ENCODE measurements around the gene DZIP3. TPM values are rescaled to one million over a fixed set of nuclear protein-coding genes. Genes with fewer than 3 reads are reported as not detected.

Gene DZIP3
- total and polyA plus RNA-seq, 2 experiments from 2014 or later = 5.4 to 6.5 TPM

DNA sequence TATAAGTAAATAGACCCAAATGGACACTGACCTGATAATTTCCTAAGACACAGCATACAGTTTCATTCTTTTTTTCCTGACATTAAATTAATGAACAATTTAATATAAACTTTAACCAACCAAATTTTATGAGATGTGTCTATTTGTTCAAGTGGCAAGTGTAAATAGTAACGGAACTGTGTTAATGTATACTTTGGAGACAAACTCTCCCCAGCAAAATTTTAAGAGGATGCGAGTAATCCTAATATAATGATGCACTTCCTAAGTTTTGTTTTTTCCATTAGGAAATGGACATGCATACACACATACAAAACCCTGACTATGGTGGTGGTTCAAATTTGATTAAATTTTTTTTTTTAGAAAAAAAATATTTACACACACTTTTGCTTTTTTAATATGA lies 40.6 kb upstream of the DZIP3 start:
- Histone ChIP-seq H3K79me2 (ENCODE audit: insufficient read depth) (no peaks in the 10 kb centered on the region), H3K9ac (no peak overlapping the region), H3K27me3 (replicated peaks; ENCODE audit: insufficient read depth) (no peaks in the 10 kb centered on the region), H4K20me1 (ENCODE audit: insufficient read depth) (no peaks in the 10 kb centered on the region), H3K4me1 (ENCODE audit: insufficient read depth) (peaks cover 8% of the 10 kb centered on the region), H3K9me2 (ENCODE audit: insufficient read depth) (no peaks in the 10 kb centered on the region), H3F3A (ENCODE audit: insufficient read depth) (no peaks in the 10 kb centered on the region), H3K36me3 (ENCODE audit: low read depth) (no peaks in the 10 kb centered on the region), H3K4me3 (no peak overlapping the region), H3K4me2 (ENCODE audit: unreplicated experiment) (no peak overlapping the region), H2AFZ (no peak overlapping the region), H3K27ac (no peak overlapping the region), H3K9me3 (ENCODE audit: low read depth) (no peaks in the 10 kb centered on the region)
- WGBS, 2 experiments (ENCODE audit: low coverage in 1 of 2, low lambda C conversion rate in 2 of 2, missing lambda C conversion rate in 2 of 2) = 95 to 96% methylated on average over 2 of the region's 2 CpGs
- in situ Hi-C loops (cut with MboI) = no loop called here
- DNase-seq = no peak
- TF ChIP-seq EZH2phosphoT487 (IDR thresholded peaks at IDR 0.05; ENCODE audit: insufficient read depth, low read depth) = no peak
- TF ChIP-seq EZH2 (IDR thresholded peaks at IDR 0.05; ENCODE audit: insufficient read depth, poor library complexity, severe bottlenecking) = no peak

DNA sequence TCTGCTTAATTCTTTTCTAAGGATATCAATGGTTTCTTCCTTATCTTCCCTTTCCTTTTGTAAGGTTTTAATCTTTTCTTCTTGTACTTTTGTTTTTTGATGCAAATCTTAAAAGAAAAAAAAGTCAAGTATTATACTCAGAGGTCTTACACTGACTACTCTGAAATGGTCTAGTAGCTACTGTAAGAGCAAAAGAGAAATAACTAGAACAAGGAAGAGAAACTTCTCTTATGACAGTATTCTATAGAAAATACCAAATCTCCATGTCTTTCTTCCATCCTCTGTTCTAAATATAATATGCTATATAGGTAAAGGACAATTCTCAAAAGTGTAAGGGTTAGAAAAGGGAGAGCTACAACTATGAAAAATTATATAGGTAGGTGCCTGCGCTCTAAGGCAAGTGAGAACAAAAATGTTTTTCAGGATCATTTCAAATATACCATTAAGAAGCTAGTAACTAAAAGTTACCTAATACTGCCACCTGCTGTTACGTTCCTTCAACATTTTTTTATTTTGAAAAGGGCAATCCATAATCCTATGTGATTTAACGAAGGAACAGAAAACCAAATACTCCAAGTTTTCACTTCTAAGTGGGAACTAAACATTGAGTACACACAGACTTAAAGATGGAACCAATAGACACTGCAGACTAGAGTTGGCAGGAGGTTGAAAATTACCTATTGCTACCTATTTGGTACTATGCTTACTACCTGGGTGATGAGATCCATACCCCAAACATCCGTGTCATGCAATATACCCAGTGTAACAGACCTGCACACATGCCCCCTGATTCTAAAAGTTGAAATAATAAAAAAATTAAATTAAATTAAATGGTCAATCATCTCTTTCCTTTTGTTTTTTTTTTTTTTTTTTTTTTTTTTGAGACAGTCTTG lies 37.0 kb upstream of the DZIP3 start:
- Histone ChIP-seq H3K9me2 (ENCODE audit: insufficient read depth) (no peaks in the 10 kb centered on the region), H3K9ac (no peak overlapping the region), H3K27ac (no peak overlapping the region), H3K79me2 (ENCODE audit: insufficient read depth) (no peaks in the 10 kb centered on the region), H3F3A (ENCODE audit: insufficient read depth) (no peaks in the 10 kb centered on the region), H3K4me1 (ENCODE audit: insufficient read depth) (peaks cover 8% of the 10 kb centered on the region), H2AFZ (peak overlapping the region; percentile 7; the same call in 1 of the 2 replicates), H3K27me3 (replicated peaks; ENCODE audit: insufficient read depth) (no peaks in the 10 kb centered on the region), H3K9me3 (ENCODE audit: low read depth) (no peaks in the 10 kb centered on the region), H3K36me3 (ENCODE audit: low read depth) (no peaks in the 10 kb centered on the region; the same call in 1 of the 2 replicates), H4K20me1 (ENCODE audit: insufficient read depth) (no peaks in the 10 kb centered on the region), H3K4me2 (ENCODE audit: unreplicated experiment) (peak overlapping the region; percentile 6), H3K4me3 (no peak overlapping the region)
- TF ChIP-seq EZH2phosphoT487 (IDR thresholded peaks at IDR 0.05; ENCODE audit: insufficient read depth, low read depth) = no peak
- no peak for TF ChIP-seq EZH2 (IDR thresholded peaks at IDR 0.05; ENCODE audit: insufficient read depth, poor library complexity, severe bottlenecking)
- peak; percentile 65 for DNase-seq
- 43% methylated on average over 4 of the region's 4 CpGs for WGBS, 2 experiments (ENCODE audit: low coverage in 1 of 2, low lambda C conversion rate in 2 of 2, missing lambda C conversion rate in 2 of 2)
- in situ Hi-C loops (cut with MboI) = loop anchor here (25.0 kb wide), 1 partner anchor 1315 kb away; no protein-coding TSS in a partner anchor

DNA sequence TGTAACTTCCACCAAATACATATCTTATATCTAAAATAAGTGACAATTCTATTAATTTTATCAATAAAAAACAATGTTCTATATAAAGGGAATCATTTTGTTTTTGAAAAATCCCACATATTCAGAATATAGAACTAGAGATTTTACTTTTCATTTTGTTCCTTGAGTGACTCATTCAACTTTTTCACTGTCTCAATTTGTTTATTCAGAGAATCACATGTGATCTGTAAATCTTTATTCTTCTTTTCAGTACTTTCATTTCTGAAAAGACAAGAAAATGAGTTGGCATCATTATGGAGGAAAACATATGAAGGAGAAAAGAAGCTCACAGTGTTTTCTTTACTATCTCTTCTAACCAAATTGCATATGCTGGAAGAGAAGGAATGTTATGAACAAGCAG lies 35.3 kb upstream of the DZIP3 start:
- no peak overlapping the region for H3K4me2 ChIP-seq (ENCODE audit: unreplicated experiment)
- H3K9me2 ChIP-seq (ENCODE audit: insufficient read depth) = no peaks in the 10 kb centered on the region
- no peaks in the 10 kb centered on the region for H3K27me3 ChIP-seq (replicated peaks; ENCODE audit: insufficient read depth)
- H2AFZ ChIP-seq = 0 out of 2 replicates have a peak overlapping the region, but pooled peaks have one; percentile 8
- no peak overlapping the region for H3K27ac ChIP-seq
- in situ Hi-C loops (cut with MboI) = loop anchor here (25.0 kb wide), 1 partner anchor 1317 kb away; no protein-coding TSS in a partner anchor
- no peaks in the 10 kb centered on the region; the same call in 1 of the 2 replicates for H3K36me3 ChIP-seq (ENCODE audit: low read depth)
- TF ChIP-seq EZH2 (IDR thresholded peaks at IDR 0.05; ENCODE audit: insufficient read depth, poor library complexity, severe bottlenecking) (no peak), EZH2phosphoT487 (IDR thresholded peaks at IDR 0.05; ENCODE audit: insufficient read depth, low read depth) (no peak)
- DNase-seq = peak; percentile 7
- no peak overlapping the region for H3K4me3 ChIP-seq
- no peaks in the 10 kb centered on the region for H3K79me2 ChIP-seq (ENCODE audit: insufficient read depth)
- H4K20me1 ChIP-seq (ENCODE audit: insufficient read depth) = no peaks in the 10 kb centered on the region
- H3F3A ChIP-seq (ENCODE audit: insufficient read depth) = no peaks in the 10 kb centered on the region
- H3K9me3 ChIP-seq (ENCODE audit: low read depth) = no peaks in the 10 kb centered on the region
- peaks cover 8% of the 10 kb centered on the region for H3K4me1 ChIP-seq (ENCODE audit: insufficient read depth)
- no peak overlapping the region for H3K9ac ChIP-seq

DNA sequence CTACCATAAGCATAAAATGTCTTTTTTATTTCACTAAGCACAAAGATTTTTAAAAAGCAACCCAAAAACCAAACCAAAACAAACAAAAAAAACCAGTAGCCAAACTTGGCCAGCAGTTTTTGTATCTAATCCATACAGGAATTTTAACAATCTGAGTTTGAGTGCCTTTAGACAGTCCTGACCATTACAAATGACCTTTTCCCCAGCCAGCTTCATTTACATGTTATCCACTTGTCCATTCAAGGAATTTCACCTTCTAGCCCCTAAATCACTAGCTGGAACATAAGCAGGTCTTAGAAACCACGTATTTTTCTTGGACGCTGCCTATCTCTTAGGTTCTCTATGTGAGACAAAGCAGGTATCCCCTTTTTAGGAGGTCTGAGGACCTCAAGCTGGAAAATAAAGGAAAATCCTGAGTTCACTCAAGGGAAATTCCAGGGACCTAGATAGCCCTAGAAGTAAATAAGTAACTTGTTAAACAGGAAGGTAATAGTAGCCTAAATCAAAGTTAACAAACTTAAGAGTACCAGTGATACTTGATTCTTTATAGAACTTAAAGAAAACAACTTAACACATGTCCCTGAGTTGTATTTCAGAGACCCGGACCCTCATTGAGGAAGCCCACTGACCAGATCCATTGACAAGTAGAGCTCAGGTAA lies 34.5 kb upstream of the DZIP3 start:
- Histone ChIP-seq H3K4me1 (ENCODE audit: insufficient read depth) (peaks cover 8% of the 10 kb centered on the region), H3K79me2 (ENCODE audit: insufficient read depth) (no peaks in the 10 kb centered on the region), H3K9me2 (ENCODE audit: insufficient read depth) (no peaks in the 10 kb centered on the region), H2AFZ (0 out of 2 replicates have a peak overlapping the region, but pooled peaks have one; percentile 8), H3K9ac (no peak overlapping the region), H3K27me3 (replicated peaks; ENCODE audit: insufficient read depth) (no peaks in the 10 kb centered on the region), H4K20me1 (ENCODE audit: insufficient read depth) (no peaks in the 10 kb centered on the region), H3K9me3 (ENCODE audit: low read depth) (no peaks in the 10 kb centered on the region), H3K36me3 (ENCODE audit: low read depth) (no peaks in the 10 kb centered on the region; the same call in 1 of the 2 replicates), H3K4me3 (no peak overlapping the region), H3F3A (ENCODE audit: insufficient read depth) (no peaks in the 10 kb centered on the region), H3K27ac (no peak overlapping the region), H3K4me2 (ENCODE audit: unreplicated experiment) (no peak overlapping the region)
- whole genome bisulfite sequencing, 2 experiments (ENCODE audit: low coverage in 1 of 2, low lambda C conversion rate in 2 of 2, missing lambda C conversion rate in 2 of 2) = 58 to 61% methylated on average over 3 of the region's 3 CpGs
- TF ChIP-seq EZH2phosphoT487 (IDR thresholded peaks at IDR 0.05; ENCODE audit: insufficient read depth, low read depth) (no peak), EZH2 (IDR thresholded peaks at IDR 0.05; ENCODE audit: insufficient read depth, poor library complexity, severe bottlenecking) (no peak)
- DNase-seq = no peak
- in situ Hi-C loops (cut with MboI) = loop anchor here (25.0 kb wide), 1 partner anchor 1318 kb away; no protein-coding TSS in a partner anchor

Data from GM23248 (cell line).